ENCODE results near the gene KCNJ16. TPM values are rescaled to one million over a fixed set of nuclear protein-coding genes. Genes with fewer than 3 reads are reported as not detected.
A peak's percentile ranks its signal among the peaks of the same experiment; 100 is the strongest.

KCNJ16 gene
- total RNA-seq, 4 donors from 2014 or later: 2.4 to 36.2 (median 22.4) TPM

GRCh38 chr17:70073799-70074198 lies 1.2 kb upstream of the KCNJ16 start:
- DNase-seq (ENCODE audit: low spot score in 2 of 2): no peak
- TF ChIP-seq CTCF (IDR thresholded peaks at IDR 0.05) (no peak), EP300 (IDR thresholded peaks at IDR 0.05) (no peak), POLR2A (IDR thresholded peaks at IDR 0.05) (no peak)
- no peak overlapping the region for H3K4me3 ChIP-seq
- H3K27ac ChIP-seq: peak overlapping the region in 2 of 4 donors; percentile 78 to 80
- no peaks in the 10 kb centered on the region for H3K36me3 ChIP-seq
- H3K9me3 ChIP-seq: no peaks in the 10 kb centered on the region
- WGBS, 2 donors: 93 to 98% methylated on average over 3 of the region's 3 CpGs
- no peaks in the 10 kb centered on the region for H3K27me3 ChIP-seq
- H3K4me1 ChIP-seq: peaks cover 0 to 40% (median 5%) of the 10 kb centered on the region in 4 donors

GRCh38 chr17:70074236-70074830 lies 692 bp upstream of the KCNJ16 start:
- 72 to 85% methylated on average over 5 of the region's 5 CpGs for WGBS, 2 donors
- Histone ChIP-seq H3K4me3 (no peak overlapping the region), H3K9me3 (no peaks in the 10 kb centered on the region), H3K36me3 (no peaks in the 10 kb centered on the region), H3K27me3 (no peaks in the 10 kb centered on the region), H3K27ac (peak overlapping the region in 2 of 4 donors; percentile 78 to 80), H3K4me1 (peaks cover 0 to 44% (median 5%) of the 10 kb centered on the region in 4 donors)
- TF ChIP-seq POLR2A (IDR thresholded peaks at IDR 0.05) (no peak), CTCF (IDR thresholded peaks at IDR 0.05) (no peak), EP300 (IDR thresholded peaks at IDR 0.05) (no peak)
- no peak for DNase-seq (ENCODE audit: low spot score in 2 of 2)

GRCh38 chr17:70076189-70076588 lies 1.2 kb downstream of the KCNJ16 start:
- WGBS, 2 donors: 31 to 38% methylated on average over 1 of the region's 1 CpG
- TF ChIP-seq CTCF (IDR thresholded peaks at IDR 0.05): no peak
- TF ChIP-seq EP300 (IDR thresholded peaks at IDR 0.05): no peak
- TF ChIP-seq POLR2A (IDR thresholded peaks at IDR 0.05): no peak
- DNase-seq (ENCODE audit: low spot score in 2 of 2): no peak
- Histone ChIP-seq H3K9me3 (no peaks in the 10 kb centered on the region), H3K36me3 (no peaks in the 10 kb centered on the region), H3K4me1 (peaks cover 0 to 44% (median 4%) of the 10 kb centered on the region in 4 donors), H3K27ac (no peak overlapping the region), H3K4me3 (no peak overlapping the region), H3K27me3 (no peaks in the 10 kb centered on the region)

GRCh38 chr17:70076831-70077230 lies 1.8 kb downstream of the KCNJ16 start:
- DNase-seq (ENCODE audit: low spot score in 2 of 2): no peak
- TF ChIP-seq POLR2A (IDR thresholded peaks at IDR 0.05): no peak
- no peak for TF ChIP-seq EP300 (IDR thresholded peaks at IDR 0.05)
- no peak for TF ChIP-seq CTCF (IDR thresholded peaks at IDR 0.05)
- H3K4me1 ChIP-seq: peaks cover 0 to 50% (median 7%) of the 10 kb centered on the region in 4 donors
- no peaks in the 10 kb centered on the region for H3K36me3 ChIP-seq
- H3K4me3 ChIP-seq: no peak overlapping the region
- no peaks in the 10 kb centered on the region for H3K27me3 ChIP-seq
- no peaks in the 10 kb centered on the region for H3K9me3 ChIP-seq
- 65 to 76% methylated on average over 3 of the region's 3 CpGs for WGBS, 2 donors
- peak overlapping the region in 1 of 4 donors; percentile 3 for H3K27ac ChIP-seq

GRCh38 chr17:70078549-70078948 lies 3.5 kb downstream of the KCNJ16 start:
- Histone ChIP-seq H3K9me3 (no peaks in the 10 kb centered on the region), H3K27me3 (no peaks in the 10 kb centered on the region), H3K27ac (peak overlapping the region in 1 of 4 donors; percentile 55), H3K4me1 (peaks cover 0 to 36% (median 8%) of the 10 kb centered on the region in 4 donors), H3K4me3 (no peak overlapping the region), H3K36me3 (no peaks in the 10 kb centered on the region)
- no peak for DNase-seq (ENCODE audit: low spot score in 2 of 2)
- TF ChIP-seq EP300 (IDR thresholded peaks at IDR 0.05) (no peak), CTCF (IDR thresholded peaks at IDR 0.05) (no peak), POLR2A (IDR thresholded peaks at IDR 0.05) (no peak)
- WGBS, 2 donors: 51 to 63% methylated on average over 4 of the region's 4 CpGs
